Caco-2 (cell line): ENCODE measurements around the gene ZMPSTE24. TPM values are rescaled to one million over a fixed set of nuclear protein-coding genes. Genes with fewer than 3 reads are reported as not detected.

Experiments
- BruUV-seq: library from RNA; stranded (reverse); fragments of 400-500 nt; replicated peaks from 2 replicates; lab custom pipeline; 2021; lab: Mats Ljungman, UMichigan
- CTCF ChIA-PET: fragments of 300-600 bp; sonication (Branson Sonifier 250); formaldehyde crosslinking; loops from one replicate; lab custom pipeline; 2022; ENCODE audit warnings: antibody characterized with exemption; lab: Charles Lee
- POLR2A ChIA-PET: fragments of 300-600 bp; sonication (Branson Sonifier 250); formaldehyde crosslinking; loops from one replicate; lab custom pipeline; 2022; ENCODE audit warnings: antibody characterized with exemption; lab: Charles Lee
- DNase-seq, 2 experiments: peaks; one replicate each; pipeline versions ENCODE4 v3.0.0 to v3.0.0-alpha.2; 2020 to 2022
- H3K27me3 ChIP-seq: replicated peaks from 2 replicates; pipeline ENCODE4 v1.6.0; 2011; ENCODE audit warnings: low read length; ENCODE audit not compliant: control insufficient read depth, insufficient read depth
- H3K36me3 ChIP-seq: 2 replicates; pipeline ENCODE4 v1.5.1; 2011; ENCODE audit warnings: low read length; ENCODE audit not compliant: control insufficient read depth, insufficient read depth
- H3K4me1 ChIP-seq: fragments of 250-450 bp; sonication (Bioruptor Pico); 2 replicates; pipeline ENCODE4 v1.5.1; 2020; ENCODE audit warnings: mild to moderate bottlenecking
- H3K4me3 ChIP-seq: 2 replicates; pipeline ENCODE4 v1.5.1; 2011; ENCODE audit warnings: low read depth, mild to moderate bottlenecking, control low read depth, low read length
- H3K9me3 ChIP-seq: fragments of 250-450 bp; sonication (Bioruptor Pico); 2 replicates; pipeline ENCODE4 v1.5.1; 2020; ENCODE audit warnings: mild to moderate bottlenecking, moderate library complexity
- H3K27ac Mint-ChIP-seq: one replicate; pipeline ENCODE4 v1.8.0; 2022; ENCODE audit warnings: mixed read lengths; ENCODE audit not compliant: unreplicated experiment
- H3K27me3 Mint-ChIP-seq: one replicate; pipeline ENCODE4 v1.8.0; 2022; ENCODE audit warnings: mixed read lengths; ENCODE audit not compliant: insufficient read depth, unreplicated experiment
- H3K36me3 Mint-ChIP-seq: one replicate; pipeline ENCODE4 v1.8.0; 2022; ENCODE audit warnings: mild to moderate bottlenecking, mixed read lengths; ENCODE audit not compliant: insufficient read depth, unreplicated experiment
- H3K4me1 Mint-ChIP-seq: one replicate; pipeline ENCODE4 v1.8.0; 2022; ENCODE audit warnings: low read depth, mixed read lengths; ENCODE audit not compliant: unreplicated experiment
- H3K4me3 Mint-ChIP-seq: one replicate; pipeline ENCODE4 v1.8.0; 2022; ENCODE audit warnings: mild to moderate bottlenecking, moderate library complexity, mixed read lengths; ENCODE audit not compliant: unreplicated experiment
- H3K9me3 Mint-ChIP-seq: one replicate; pipeline ENCODE4 v1.8.0; 2022; ENCODE audit warnings: mixed read lengths; ENCODE audit not compliant: unreplicated experiment
- intact Hi-C: fragments of 100-400 bp; cut with micrococcal nuclease; formaldehyde crosslinking; loops from one replicate; pipeline ENCODE4 v1.10.0; 2022; ENCODE audit not compliant: unreplicated experiment
- total RNA-seq: library from RNA; stranded (reverse); gene quantifications from 2 replicates; pipeline ENCODE4 v1.2.3, GENCODE V29; 2022
- TF ChIP-seq, protein P1 (sequence below), 2 experiments: fragments of 200-600 bp in 1 of 2; IDR thresholded peaks; 1 replicate in 1 of 2; 2 replicates in 1 of 2; pipeline versions ENCODE4 v1.5.1 to v1.8.0; 2011 to 2022; ENCODE audit warnings: antibody characterized with exemption in 1 of 2, control low read depth in 1 of 2, inconsistent platforms in 1 of 2, low read depth in 1 of 2, low read length in 1 of 2, mild to moderate bottlenecking in 1 of 2, moderate library complexity in 1 of 2; ENCODE audit not compliant: insufficient read depth in 1 of 2, severe bottlenecking in 1 of 2, unreplicated experiment in 1 of 2

Gene ZMPSTE24
- total RNA-seq, 1 experiment from 2014 or later: 37.9 TPM

DNA sequence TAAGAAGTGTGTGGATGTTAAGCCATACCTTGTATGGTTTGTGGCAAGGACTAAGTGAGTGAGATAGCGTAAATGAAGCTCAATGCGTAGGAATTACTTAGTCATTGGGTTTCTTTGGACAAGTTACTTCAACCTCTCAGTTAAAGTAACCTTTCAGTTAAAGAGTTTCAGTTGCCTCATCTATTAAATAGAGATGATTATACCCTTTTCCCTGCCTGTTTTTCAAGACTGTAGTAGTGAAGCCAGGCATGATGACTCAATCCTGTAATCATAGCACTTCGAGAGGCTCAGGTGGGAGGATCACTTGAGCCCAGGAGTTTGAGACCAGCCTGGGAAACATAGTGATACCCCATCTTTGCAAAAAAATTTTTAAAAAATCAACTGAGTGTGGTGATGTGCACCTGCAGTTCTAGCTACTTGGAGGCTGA lies 6.3 kb downstream of the ZMPSTE24 start:
- intact Hi-C loops: no loop called here
- H3K9me3 ChIP-seq: no peaks in the 10 kb centered on the region
- no peaks in the 10 kb centered on the region for H3K9me3 Mint-ChIP-seq
- no peaks in the 10 kb centered on the region for H3K27me3 ChIP-seq
- POLR2A ChIA-PET: no interaction called here
- no TSS peak for BruUV-seq
- H3K4me3 ChIP-seq: no peak overlapping the region
- peaks cover 30% of the 10 kb centered on the region for H3K36me3 Mint-ChIP-seq
- H3K4me1 ChIP-seq: no peaks in the 10 kb centered on the region
- no peak for DNase-seq
- H3K4me1 Mint-ChIP-seq: no peaks in the 10 kb centered on the region
- TF ChIP-seq, protein P1, sequence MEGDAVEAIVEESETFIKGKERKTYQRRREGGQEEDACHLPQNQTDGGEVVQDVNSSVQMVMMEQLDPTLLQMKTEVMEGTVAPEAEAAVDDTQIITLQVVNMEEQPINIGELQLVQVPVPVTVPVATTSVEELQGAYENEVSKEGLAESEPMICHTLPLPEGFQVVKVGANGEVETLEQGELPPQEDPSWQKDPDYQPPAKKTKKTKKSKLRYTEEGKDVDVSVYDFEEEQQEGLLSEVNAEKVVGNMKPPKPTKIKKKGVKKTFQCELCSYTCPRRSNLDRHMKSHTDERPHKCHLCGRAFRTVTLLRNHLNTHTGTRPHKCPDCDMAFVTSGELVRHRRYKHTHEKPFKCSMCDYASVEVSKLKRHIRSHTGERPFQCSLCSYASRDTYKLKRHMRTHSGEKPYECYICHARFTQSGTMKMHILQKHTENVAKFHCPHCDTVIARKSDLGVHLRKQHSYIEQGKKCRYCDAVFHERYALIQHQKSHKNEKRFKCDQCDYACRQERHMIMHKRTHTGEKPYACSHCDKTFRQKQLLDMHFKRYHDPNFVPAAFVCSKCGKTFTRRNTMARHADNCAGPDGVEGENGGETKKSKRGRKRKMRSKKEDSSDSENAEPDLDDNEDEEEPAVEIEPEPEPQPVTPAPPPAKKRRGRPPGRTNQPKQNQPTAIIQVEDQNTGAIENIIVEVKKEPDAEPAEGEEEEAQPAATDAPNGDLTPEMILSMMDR (IDR thresholded peaks at IDR 0.05; ENCODE audit: insufficient read depth in 1 of 2, low read depth in 1 of 2, low read length in 1 of 2, severe bottlenecking in 1 of 2, unreplicated experiment in 1 of 2): no peak
- CTCF ChIA-PET: no interaction called here
- H3K27ac Mint-ChIP-seq: no peak overlapping the region
- no peaks in the 10 kb centered on the region; the same call in 1 of the 2 replicates for H3K36me3 ChIP-seq
- no peaks in the 10 kb centered on the region for H3K27me3 Mint-ChIP-seq
- H3K4me3 Mint-ChIP-seq: no peak overlapping the region

DNA sequence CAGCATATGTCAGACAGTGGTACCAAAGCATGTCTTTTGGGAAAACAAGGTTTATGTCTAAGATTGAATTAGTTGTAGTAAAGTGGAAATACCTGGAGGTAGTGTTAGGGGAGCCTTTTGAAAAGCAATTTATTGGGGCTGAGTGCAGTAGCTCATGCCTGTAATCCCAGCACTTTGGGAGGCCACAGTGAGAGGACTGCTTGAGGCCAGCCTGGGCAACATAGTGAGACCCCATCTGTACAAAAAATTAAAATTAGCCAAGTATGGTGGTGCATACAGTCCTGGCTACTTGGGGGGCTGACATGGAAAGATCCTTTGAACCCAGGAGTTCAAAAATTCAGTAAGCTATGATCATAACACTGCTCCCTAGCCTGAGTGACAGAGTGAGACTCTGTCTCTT lies 7.3 kb downstream of the ZMPSTE24 start:
- H3K9me3 ChIP-seq: no peaks in the 10 kb centered on the region
- intact Hi-C loops: no loop called here
- TF ChIP-seq, protein P1 (IDR thresholded peaks at IDR 0.05; ENCODE audit: insufficient read depth in 1 of 2, low read depth in 1 of 2, low read length in 1 of 2, severe bottlenecking in 1 of 2, unreplicated experiment in 1 of 2): no peak
- H3K4me1 ChIP-seq: no peaks in the 10 kb centered on the region
- Mint-ChIP-seq H3K27ac (no peak overlapping the region), H3K4me3 (no peak overlapping the region), H3K9me3 (no peaks in the 10 kb centered on the region), H3K27me3 (no peaks in the 10 kb centered on the region), H3K4me1 (no peaks in the 10 kb centered on the region), H3K36me3 (peaks cover 36% of the 10 kb centered on the region)
- no peaks in the 10 kb centered on the region for H3K27me3 ChIP-seq
- BruUV-seq: no TSS peak
- no peak overlapping the region for H3K4me3 ChIP-seq
- no peaks in the 10 kb centered on the region for H3K36me3 ChIP-seq
- CTCF ChIA-PET: interaction anchor here (0.6 kb wide), 1 partner anchor 42 kb away, joined by 3 read pairs; no protein-coding TSS in a partner anchor
- no peak for DNase-seq
- POLR2A ChIA-PET: no interaction called here

DNA sequence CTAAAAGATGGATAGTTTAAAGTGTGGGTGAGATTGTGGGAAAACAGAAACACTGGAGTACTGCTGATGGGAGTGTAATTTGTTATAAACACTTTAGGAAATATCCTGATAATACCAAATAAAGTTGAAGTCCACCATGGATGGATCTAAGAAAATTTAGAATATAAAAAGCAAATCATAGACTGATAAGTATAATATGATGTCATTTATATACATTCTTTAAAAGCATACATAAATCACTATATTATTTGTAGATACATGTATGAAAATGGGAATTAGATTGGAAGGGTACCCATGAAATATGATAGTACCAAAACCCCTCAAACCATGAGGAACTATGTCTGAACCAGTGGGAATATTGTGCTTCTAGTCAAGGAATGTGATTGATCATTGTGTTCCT lies 7.9 kb downstream of the ZMPSTE24 start:
- Histone ChIP-seq H3K36me3 (no peaks in the 10 kb centered on the region), H3K9me3 (no peaks in the 10 kb centered on the region), H3K27me3 (no peaks in the 10 kb centered on the region), H3K4me3 (no peak overlapping the region), H3K4me1 (no peaks in the 10 kb centered on the region)
- Mint-ChIP-seq H3K4me1 (no peaks in the 10 kb centered on the region), H3K27ac (no peak overlapping the region), H3K36me3 (peaks cover 41% of the 10 kb centered on the region), H3K9me3 (no peaks in the 10 kb centered on the region), H3K27me3 (no peaks in the 10 kb centered on the region), H3K4me3 (no peak overlapping the region)
- TF ChIP-seq, protein P1 (IDR thresholded peaks at IDR 0.05; ENCODE audit: insufficient read depth in 1 of 2, low read depth in 1 of 2, low read length in 1 of 2, severe bottlenecking in 1 of 2, unreplicated experiment in 1 of 2): no peak
- POLR2A ChIA-PET: no interaction called here
- no TSS peak for BruUV-seq
- no peak for DNase-seq
- intact Hi-C loops: no loop called here
- CTCF ChIA-PET: interaction anchor here (0.6 kb wide), 1 partner anchor 41 kb away, joined by 3 read pairs; no protein-coding TSS in a partner anchor
